CD4-positive, alpha-beta T cell (primary cell): ENCODE data around the gene AKNA. TPM values are rescaled to one million over a fixed set of nuclear protein-coding genes. Genes with fewer than 3 reads are reported as not detected.
A peak's percentile ranks its signal among the peaks of the same experiment; 100 is the strongest.

ENCODE experiments used
- ATAC-seq: fragments of 200-7000 bp; cut with Tn5 transposase; one replicate; pipeline ENCODE4 v1.10.0; 2022; ENCODE audit warnings: mild to moderate bottlenecking; ENCODE audit not compliant: poor library complexity
- CTCF ChIA-PET: fragments of 350-600 bp; sonication (Branson Sonifier 250); formaldehyde crosslinking; loops from one replicate; lab custom pipeline; 2021; ENCODE audit warnings: antibody characterized with exemption, inconsistent platforms; lab: Charles Lee
- POLR2A ChIA-PET: fragments of 350-600 bp; sonication (Branson Sonifier 250); formaldehyde crosslinking; loops from one replicate; lab custom pipeline; 2021; ENCODE audit warnings: antibody characterized with exemption, inconsistent platforms; lab: Charles Lee
- DNase-seq, 14 experiments: peaks; one replicate each; pipeline ENCODE4 v3.0.0-alpha.2; 2013 to 2020; ENCODE audit warnings: mixed read lengths in 2 of 14
- H3K27ac ChIP-seq, 2 donors: one replicate each; pipeline versions ENCODE4 v1.5.1 to v1.7.0; 2013; ENCODE audit warnings: low read length in 2 of 2, low read depth in 1 of 2, mild to moderate bottlenecking in 1 of 2
- H3K27me3 ChIP-seq, 2 experiments: 1 replicate in 1 of 2; 2 replicates in 1 of 2; pipeline versions ENCODE4 v1.6.1 to v1.7.0; 2013; ENCODE audit warnings: low read length in 2 of 2, control low read depth in 1 of 2, mild to moderate bottlenecking in 1 of 2, moderate library complexity in 1 of 2; ENCODE audit not compliant: insufficient read depth in 2 of 2, control insufficient read depth in 1 of 2
- H3K36me3 ChIP-seq: one replicate; pipeline ENCODE4 v1.6.1; 2013; ENCODE audit warnings: low read length, control low read depth; ENCODE audit not compliant: insufficient read depth
- H3K4me1 ChIP-seq: one replicate; pipeline ENCODE4 v1.6.1; 2013; ENCODE audit warnings: low read length, control low read depth; ENCODE audit not compliant: insufficient read depth
- H3K4me3 ChIP-seq: one replicate; pipeline ENCODE4 v1.5.1; 2013; ENCODE audit warnings: mild to moderate bottlenecking, low read length, moderate library complexity
- H3K9me3 ChIP-seq, 2 experiments: 1 replicate in 1 of 2; 2 replicates in 1 of 2; pipeline versions ENCODE4 v1.6.1 to v1.7.0; 2013; ENCODE audit warnings: low read length in 2 of 2, mild to moderate bottlenecking in 2 of 2, control low read depth in 1 of 2, moderate library complexity in 1 of 2; ENCODE audit not compliant: control insufficient read depth in 1 of 2, insufficient read depth in 1 of 2
- H3K27ac Mint-ChIP-seq: one replicate; pipeline ENCODE4 v1.8.0; 2020; ENCODE audit warnings: mixed read lengths
- H3K27me3 Mint-ChIP-seq: one replicate; pipeline ENCODE4 v1.8.0; 2021; ENCODE audit warnings: mixed read lengths
- H3K36me3 Mint-ChIP-seq: one replicate; pipeline ENCODE4 v1.8.0; 2021; ENCODE audit warnings: low read depth, mixed read lengths
- H3K4me1 Mint-ChIP-seq: one replicate; pipeline ENCODE4 v1.8.0; 2021; ENCODE audit warnings: low read depth, mixed read lengths
- H3K4me3 Mint-ChIP-seq: one replicate; pipeline ENCODE4 v1.8.0; 2020; ENCODE audit warnings: mild to moderate bottlenecking, mixed read lengths
- H3K9me3 Mint-ChIP-seq: one replicate; pipeline ENCODE4 v1.8.0; 2020; ENCODE audit warnings: mixed read lengths
- intact Hi-C, 2 experiments: fragments of 100-400 bp; cut with DNase I in 1 of 2; cut with micrococcal nuclease in 1 of 2; formaldehyde crosslinking; loops; one replicate each; pipeline versions ENCODE4 v1.15.1 to v1.9.0; 2023 to 2025; cut with DNase I, micrococcal nuclease
- total RNA-seq, 174 experiments: library from RNA in 2 of 174; stranded (reverse) in 2 of 174; gene quantifications; one replicate each; pipeline ENCODE4 v1.2.3 and lab custom pipeline; 2021 to 2026
- TF ChIP-seq, protein P1 (sequence below): fragments of 200-600 bp; IDR thresholded peaks from one replicate; pipeline ENCODE4 v1.8.0; 2022; ENCODE audit warnings: antibody characterized with exemption, mild to moderate bottlenecking

Gene AKNA
- total RNA-seq, 2 experiments from 2014 or later, result 247 to 258 TPM

GRCh38 chr9:114375386-114376175 lies 12.2 kb downstream of the AKNA start:
- peak overlapping the region; percentile 37 to 86 for H3K27ac ChIP-seq
- peaks cover 92% of the 10 kb centered on the region for H3K36me3 Mint-ChIP-seq
- intact Hi-C loops, result loop anchor here in 1 of 2 experiments (2.0 kb wide), 1 partner anchor 21 kb away; no protein-coding TSS in a partner anchor
- no peak for ATAC-seq
- DNase-seq, result peak in 2 of 14 experiments; percentile 38 to 49
- H3K27me3 Mint-ChIP-seq, result no peaks in the 10 kb centered on the region
- ChIA-PET CTCF (interaction anchor here (0.8 kb wide), 1 partner anchor 12 kb away, joined by 3 read pairs; the partner anchor contains the start of gene AKNA), POLR2A (interaction anchor here (2.1 to 13.0 kb wide), 3 partner anchors 8 to 11 kb away, joined by 11 to 477 read pairs (median 29); partner anchors contain the start of gene AKNA)
- peak overlapping the region; percentile 36 for H3K4me3 Mint-ChIP-seq
- TF ChIP-seq, protein P1, sequence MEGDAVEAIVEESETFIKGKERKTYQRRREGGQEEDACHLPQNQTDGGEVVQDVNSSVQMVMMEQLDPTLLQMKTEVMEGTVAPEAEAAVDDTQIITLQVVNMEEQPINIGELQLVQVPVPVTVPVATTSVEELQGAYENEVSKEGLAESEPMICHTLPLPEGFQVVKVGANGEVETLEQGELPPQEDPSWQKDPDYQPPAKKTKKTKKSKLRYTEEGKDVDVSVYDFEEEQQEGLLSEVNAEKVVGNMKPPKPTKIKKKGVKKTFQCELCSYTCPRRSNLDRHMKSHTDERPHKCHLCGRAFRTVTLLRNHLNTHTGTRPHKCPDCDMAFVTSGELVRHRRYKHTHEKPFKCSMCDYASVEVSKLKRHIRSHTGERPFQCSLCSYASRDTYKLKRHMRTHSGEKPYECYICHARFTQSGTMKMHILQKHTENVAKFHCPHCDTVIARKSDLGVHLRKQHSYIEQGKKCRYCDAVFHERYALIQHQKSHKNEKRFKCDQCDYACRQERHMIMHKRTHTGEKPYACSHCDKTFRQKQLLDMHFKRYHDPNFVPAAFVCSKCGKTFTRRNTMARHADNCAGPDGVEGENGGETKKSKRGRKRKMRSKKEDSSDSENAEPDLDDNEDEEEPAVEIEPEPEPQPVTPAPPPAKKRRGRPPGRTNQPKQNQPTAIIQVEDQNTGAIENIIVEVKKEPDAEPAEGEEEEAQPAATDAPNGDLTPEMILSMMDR, result no peak
- no peaks in the 10 kb centered on the region for H3K9me3 ChIP-seq
- peaks cover 87% of the 10 kb centered on the region for H3K36me3 ChIP-seq
- peaks cover 99% of the 10 kb centered on the region for H3K4me1 ChIP-seq
- peak overlapping the region; percentile 81 for H3K27ac Mint-ChIP-seq
- no peak overlapping the region for H3K4me3 ChIP-seq
- no peaks in the 10 kb centered on the region for H3K27me3 ChIP-seq
- H3K9me3 Mint-ChIP-seq, result no peaks in the 10 kb centered on the region
- peaks cover 90% of the 10 kb centered on the region for H3K4me1 Mint-ChIP-seq

DNA sequence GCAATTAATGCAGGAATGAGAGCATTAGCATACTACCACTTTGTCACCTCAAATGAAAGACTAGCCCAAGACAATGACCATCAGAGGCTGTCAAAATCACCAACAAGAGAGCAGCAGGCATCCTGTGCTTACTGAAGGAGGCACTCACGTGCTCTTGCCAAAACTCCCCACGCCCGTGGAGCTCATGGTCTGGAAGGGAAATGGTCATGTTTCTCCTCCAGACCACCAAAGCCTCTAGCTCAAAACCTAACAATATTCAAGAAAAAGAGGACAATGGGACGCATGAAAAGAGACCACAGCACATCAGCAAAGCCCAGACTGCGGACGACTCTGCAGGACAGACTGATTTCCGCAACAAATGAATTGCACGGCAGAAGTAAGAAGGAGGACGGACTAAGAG lies 12.8 kb downstream of the AKNA start:
- peak overlapping the region; percentile 36 for H3K4me3 Mint-ChIP-seq
- H3K27ac ChIP-seq, result peak overlapping the region; percentile 70 to 86
- TF ChIP-seq, protein P1, result no peak
- ATAC-seq (no peak), DNase-seq (no peak)
- peaks cover 86% of the 10 kb centered on the region for H3K36me3 Mint-ChIP-seq
- intact Hi-C loops, result loop anchor here in 1 of 2 experiments (2.0 kb wide), 1 partner anchor 22 kb away; no protein-coding TSS in a partner anchor
- no peak overlapping the region for H3K4me3 ChIP-seq
- H3K27me3 ChIP-seq, result no peaks in the 10 kb centered on the region
- no peaks in the 10 kb centered on the region for H3K9me3 Mint-ChIP-seq
- H3K36me3 ChIP-seq, result peaks cover 87% of the 10 kb centered on the region
- H3K4me1 Mint-ChIP-seq, result peaks cover 90% of the 10 kb centered on the region
- CTCF ChIA-PET, result interaction anchor here (0.8 to 1.6 kb wide), 2 partner anchors 13 to 36 kb away, joined by 3 to 4 read pairs; partner anchors contain the start of gene AKNA
- no peaks in the 10 kb centered on the region for H3K27me3 Mint-ChIP-seq
- peak overlapping the region; percentile 81 for H3K27ac Mint-ChIP-seq
- no peaks in the 10 kb centered on the region for H3K9me3 ChIP-seq
- POLR2A ChIA-PET, result interaction anchor here (13.0 kb wide), 1 partner anchor 10 kb away, joined by 477 read pairs; the partner anchor contains the start of gene AKNA
- peaks cover 99% of the 10 kb centered on the region for H3K4me1 ChIP-seq

GRCh38 chr9:114373960-114374730 lies 13.6 kb downstream of the AKNA start:
- peak overlapping the region; percentile 81 for H3K27ac Mint-ChIP-seq
- intact Hi-C loops, result loop anchor here (1.0 to 2.0 kb wide), 6 partner anchors 10 to 25 kb away; no protein-coding TSS in a partner anchor
- no peak for DNase-seq
- H3K27ac ChIP-seq, result peak overlapping the region; percentile 70 to 86
- ChIA-PET POLR2A (interaction anchor here (1.1 to 13.0 kb wide), 6 partner anchors 11 to 26 kb away, joined by 3 to 477 read pairs (median 14); partner anchors contain the start of gene AKNA), CTCF (interaction anchor here (1.0 to 2.9 kb wide), 9 partner anchors 8 to 279 kb away, joined by 3 to 18 read pairs (median 5); partner anchors contain the start of gene AKNA)
- peaks cover 86% of the 10 kb centered on the region for H3K36me3 Mint-ChIP-seq
- peak overlapping the region; percentile 47 for H3K4me3 Mint-ChIP-seq
- TF ChIP-seq, protein P1, result no peak
- H3K9me3 Mint-ChIP-seq, result no peaks in the 10 kb centered on the region
- ATAC-seq, result no peak
- H3K4me1 Mint-ChIP-seq, result peaks cover 90% of the 10 kb centered on the region
- H3K4me3 ChIP-seq, result no peak overlapping the region
- H3K36me3 ChIP-seq, result peaks cover 86% of the 10 kb centered on the region
- H3K9me3 ChIP-seq, result no peaks in the 10 kb centered on the region
- no peaks in the 10 kb centered on the region for H3K27me3 Mint-ChIP-seq
- H3K4me1 ChIP-seq, result peaks cover 99% of the 10 kb centered on the region
- no peaks in the 10 kb centered on the region for H3K27me3 ChIP-seq
